GM21423 (cell line): ENCODE data around the gene RNF11.

ENCODE experiments used
- ATAC-seq: cut with Tn5 transposase; IDR thresholded peaks from one replicate; pipeline ENCODE4 v1.9.1; 2021; ENCODE audit warnings: mild to moderate bottlenecking, moderate library complexity; ENCODE audit not compliant: unreplicated experiment

RNF11 gene

GRCh38 chr1:51263147-51263877, 27.2 kb downstream of the RNF11 start:
- no peak for ATAC-seq

- ATAC-seq, result no peak
Observed at GRCh38 chr1:51264451-51264850, 28.4 kb downstream of the RNF11 start.

- no peak for ATAC-seq
Observed at GRCh38 chr1:51265618-51266017, 29.5 kb downstream of the RNF11 start.

- no peak for ATAC-seq
Observed at GRCh38 chr1:51266181-51266580, 30.1 kb downstream of the RNF11 start.

- no peak for ATAC-seq
Observed at GRCh38 chr1:51266791-51267190, 30.7 kb downstream of the RNF11 start.

GRCh38 chr1:51268634-51269033, 32.6 kb downstream of the RNF11 start:
- ATAC-seq, result peak; percentile 22

- no peak for ATAC-seq
Observed at GRCh38 chr1:51270751-51271150, 34.7 kb downstream of the RNF11 start.

- no peak for ATAC-seq
Observed at GRCh38 chr1:51272916-51273315, 36.8 kb downstream of the RNF11 start.

GRCh38 chr1:51274676-51275075, 38.6 kb downstream of the RNF11 start:
- ATAC-seq, result no peak

- no peak for ATAC-seq
Observed at GRCh38 chr1:51276286-51276685, 40.2 kb downstream of the RNF11 start.

- no peak for ATAC-seq
Observed at GRCh38 chr1:51280321-51280978, 44.4 kb downstream of the RNF11 start.

GRCh38 chr1:51281807-51282206, 45.7 kb downstream of the RNF11 start:
- no peak for ATAC-seq

- no peak for ATAC-seq
Observed at GRCh38 chr1:51282605-51283004, 46.5 kb downstream of the RNF11 start.

- no peak for ATAC-seq
Observed at GRCh38 chr1:51283979-51284378, 47.9 kb downstream of the RNF11 start.

- peak; percentile 43 for ATAC-seq
Observed at GRCh38 chr1:51284487-51284954, 48.4 kb downstream of the RNF11 start.

GRCh38 chr1:51285055-51285454, 49.0 kb downstream of the RNF11 start:
- peak; percentile 87 for ATAC-seq

- ATAC-seq, result no peak
Observed at GRCh38 chr1:51287966-51288365, 51.9 kb downstream of the RNF11 start.

GRCh38 chr1:51288578-51288977, 52.5 kb downstream of the RNF11 start:
- no peak for ATAC-seq

GRCh38 chr1:51289676-51290488, 53.8 kb downstream of the RNF11 start:
- ATAC-seq, result no peak

GRCh38 chr1:51290489-51290847, 54.4 kb downstream of the RNF11 start:
- ATAC-seq, result no peak

GRCh38 chr1:51293898-51294515, 57.9 kb downstream of the RNF11 start:
- ATAC-seq, result no peak
